GM19193 (cell line): Measurements from ENCODE around the gene ASTL.

ENCODE experiments used
- POLR2A ChIP-seq: IDR thresholded peaks from 4 replicates; pipeline ENCODE4 v1.6.1; 2011; ENCODE audit not compliant: insufficient read depth, insufficient read length; ENCODE audit errors: extremely low read depth

The ASTL gene

GRCh38 chr2:96138179-96139145, at the start of gene ASTL:
TSS of gene ASTL (minus strand) at chr2:96138502. CDS start at chr2:96138436, 66 bp downstream.
- peak; percentile 64 for TF ChIP-seq POLR2A

- no peak for TF ChIP-seq POLR2A
Measured at GRCh38 chr2:96186562-96186961, 48.3 kb upstream of the ASTL start.

- no peak for TF ChIP-seq POLR2A
Measured at GRCh38 chr2:96185516-96185915, 47.2 kb upstream of the ASTL start.

GRCh38 chr2:96184989-96185388, 46.7 kb upstream of the ASTL start:
- TF ChIP-seq POLR2A, result no peak

- peak; percentile 17 for TF ChIP-seq POLR2A
Measured at GRCh38 chr2:96184188-96184587, 45.9 kb upstream of the ASTL start.

- TF ChIP-seq POLR2A, result no peak
Measured at GRCh38 chr2:96181529-96181928, 43.2 kb upstream of the ASTL start.

GRCh38 chr2:96180521-96180920, 42.2 kb upstream of the ASTL start:
- TF ChIP-seq POLR2A, result no peak

GRCh38 chr2:96180002-96180401, 41.7 kb upstream of the ASTL start:
- no peak for TF ChIP-seq POLR2A

- no peak for TF ChIP-seq POLR2A
Measured at GRCh38 chr2:96176661-96177060, 38.4 kb upstream of the ASTL start.

GRCh38 chr2:96175951-96176350, 37.6 kb upstream of the ASTL start:
- no peak for TF ChIP-seq POLR2A

GRCh38 chr2:96174251-96175144, 36.2 kb upstream of the ASTL start:
- TF ChIP-seq POLR2A, result no peak

- TF ChIP-seq POLR2A, result no peak
Measured at GRCh38 chr2:96171831-96172230, 33.5 kb upstream of the ASTL start.

GRCh38 chr2:96170626-96171025, 32.3 kb upstream of the ASTL start:
- no peak for TF ChIP-seq POLR2A

GRCh38 chr2:96169868-96170507, 31.7 kb upstream of the ASTL start:
- TF ChIP-seq POLR2A, result no peak
